Stimulated activated CD8-positive, alpha-beta memory T cell treated with anti-CD3 and anti-CD28 coated beads, Interleukin-4, amount 100 ng/mL, for 48 hours (primary cell): ENCODE results near the gene ODC1.
A peak's percentile ranks its signal among the peaks of the same experiment; 100 is the strongest.

Experiments
- DNase-seq: peaks from one replicate; pipeline ENCODE4 v3.0.0-alpha.2; 2020

Gene ODC1

GRCh38 chr2:10413503-10413902 is 34.6 kb downstream of the ODC1 start:
- no peak for DNase-seq

- peak; percentile 61 for DNase-seq
Observed at GRCh38 chr2:10412380-10412779, 35.7 kb downstream of the ODC1 start.

- no peak for DNase-seq
Observed at GRCh38 chr2:10411557-10411956, 36.6 kb downstream of the ODC1 start.

GRCh38 chr2:10410823-10411437 is 37.2 kb downstream of the ODC1 start:
- DNase-seq = no peak

- no peak for DNase-seq
Observed at GRCh38 chr2:10410001-10410822, 37.9 kb downstream of the ODC1 start.

GRCh38 chr2:10408649-10409579 is 39.2 kb downstream of the ODC1 start:
- DNase-seq = peak; percentile 88

- peak; percentile 81 for DNase-seq
Observed at GRCh38 chr2:10407841-10408648, 40.1 kb downstream of the ODC1 start.

- no peak for DNase-seq
Observed at GRCh38 chr2:10407432-10407831, 40.7 kb downstream of the ODC1 start.

- no peak for DNase-seq
Observed at GRCh38 chr2:10406491-10407188, 41.5 kb downstream of the ODC1 start.

- no peak for DNase-seq
Observed at GRCh38 chr2:10406016-10406415, 42.1 kb downstream of the ODC1 start.

- no peak for DNase-seq
Observed at GRCh38 chr2:10405448-10405847, 42.7 kb downstream of the ODC1 start.

- DNase-seq = no peak
Observed at GRCh38 chr2:10404324-10405143, 43.6 kb downstream of the ODC1 start.

GRCh38 chr2:10402653-10403215 is 45.4 kb downstream of the ODC1 start:
- no peak for DNase-seq

- DNase-seq = no peak
Observed at GRCh38 chr2:10402062-10402585, 46.0 kb downstream of the ODC1 start.

GRCh38 chr2:10400978-10401951 is 46.9 kb downstream of the ODC1 start:
- no peak for DNase-seq

GRCh38 chr2:10400568-10400977 is 47.6 kb downstream of the ODC1 start:
- peak; percentile 72 for DNase-seq

GRCh38 chr2:10400002-10400401 is 48.1 kb downstream of the ODC1 start:
- DNase-seq = no peak

GRCh38 chr2:10399358-10399757 is 48.8 kb downstream of the ODC1 start:
- no peak for DNase-seq

- DNase-seq = no peak
Observed at GRCh38 chr2:10398496-10398895, 49.6 kb downstream of the ODC1 start.
